ENCODE results near the gene SPEF1.

- TF ChIP-seq POLR2A (IDR thresholded peaks at IDR 0.05; ENCODE audit: low read depth, low read length) (no peak), POLR2AphosphoS5 (IDR thresholded peaks at IDR 0.05; ENCODE audit: low read depth, low read length) (no peak)
Observed at GRCh38 chr20:3813848-3814581, 32.8 kb upstream of the SPEF1 start.
